Measurements from ENCODE around the gene TLCD1.
A peak's percentile ranks its signal among the peaks of the same experiment; 100 is the strongest.

TLCD1 gene

DNA sequence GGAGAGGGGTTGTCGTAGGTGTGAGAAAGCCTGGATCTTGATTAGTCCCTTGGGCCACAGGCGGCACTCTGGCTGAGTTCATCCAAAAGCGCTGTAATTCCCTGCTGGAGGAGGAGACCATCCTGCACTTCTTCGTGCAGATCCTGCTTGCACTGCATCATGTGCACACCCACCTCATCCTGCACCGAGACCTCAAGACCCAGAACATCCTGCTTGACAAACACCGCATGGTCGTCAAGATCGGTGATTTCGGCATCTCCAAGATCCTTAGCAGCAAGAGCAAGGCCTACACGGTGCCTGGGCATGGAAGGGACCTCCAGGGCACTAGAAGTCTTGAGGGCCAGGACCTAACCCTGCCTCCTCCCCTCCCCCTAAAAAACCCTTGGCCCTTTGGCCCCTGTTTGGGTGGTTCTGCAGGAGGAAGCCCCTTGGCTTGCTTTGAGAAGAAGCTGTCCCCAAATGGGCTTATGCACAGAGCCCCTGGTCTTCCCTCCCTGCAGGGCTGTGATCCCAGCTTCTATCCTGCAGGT is 8.7 kb upstream of the TLCD1 start:
- no peak overlapping the region for H3K4me3 ChIP-seq (replicated peaks; ENCODE audit: low read depth, low read length)
- no peak for DNase-seq (ENCODE audit: low read depth)
- TF ChIP-seq, protein P1, sequence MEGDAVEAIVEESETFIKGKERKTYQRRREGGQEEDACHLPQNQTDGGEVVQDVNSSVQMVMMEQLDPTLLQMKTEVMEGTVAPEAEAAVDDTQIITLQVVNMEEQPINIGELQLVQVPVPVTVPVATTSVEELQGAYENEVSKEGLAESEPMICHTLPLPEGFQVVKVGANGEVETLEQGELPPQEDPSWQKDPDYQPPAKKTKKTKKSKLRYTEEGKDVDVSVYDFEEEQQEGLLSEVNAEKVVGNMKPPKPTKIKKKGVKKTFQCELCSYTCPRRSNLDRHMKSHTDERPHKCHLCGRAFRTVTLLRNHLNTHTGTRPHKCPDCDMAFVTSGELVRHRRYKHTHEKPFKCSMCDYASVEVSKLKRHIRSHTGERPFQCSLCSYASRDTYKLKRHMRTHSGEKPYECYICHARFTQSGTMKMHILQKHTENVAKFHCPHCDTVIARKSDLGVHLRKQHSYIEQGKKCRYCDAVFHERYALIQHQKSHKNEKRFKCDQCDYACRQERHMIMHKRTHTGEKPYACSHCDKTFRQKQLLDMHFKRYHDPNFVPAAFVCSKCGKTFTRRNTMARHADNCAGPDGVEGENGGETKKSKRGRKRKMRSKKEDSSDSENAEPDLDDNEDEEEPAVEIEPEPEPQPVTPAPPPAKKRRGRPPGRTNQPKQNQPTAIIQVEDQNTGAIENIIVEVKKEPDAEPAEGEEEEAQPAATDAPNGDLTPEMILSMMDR (IDR thresholded peaks at IDR 0.05; ENCODE audit: low read length, missing control alignments), result no peak

DNA sequence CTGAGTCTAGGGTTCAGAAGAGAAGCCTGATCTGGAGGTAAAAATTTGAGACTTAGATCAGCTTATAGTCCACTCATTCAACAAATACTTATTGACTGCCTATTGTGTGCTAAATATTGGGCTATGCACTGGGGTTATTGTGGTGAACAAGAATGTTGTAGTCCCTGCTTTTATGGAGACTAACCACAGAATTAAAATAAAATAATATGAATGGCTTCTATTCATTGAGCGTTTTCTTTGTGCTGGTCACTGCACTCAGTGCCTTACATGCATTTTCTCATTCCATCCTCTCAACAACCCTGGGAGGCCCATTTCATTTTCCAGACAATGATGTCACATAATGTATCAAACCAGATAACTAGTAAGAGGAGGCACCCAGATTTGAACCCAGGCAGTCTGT is 7.3 kb upstream of the TLCD1 start:
- H3K4me3 ChIP-seq (replicated peaks; ENCODE audit: low read depth, low read length), result no peak overlapping the region
- TF ChIP-seq, protein P1 (IDR thresholded peaks at IDR 0.05; ENCODE audit: low read length, missing control alignments), result no peak
- DNase-seq (ENCODE audit: low read depth), result no peak

DNA sequence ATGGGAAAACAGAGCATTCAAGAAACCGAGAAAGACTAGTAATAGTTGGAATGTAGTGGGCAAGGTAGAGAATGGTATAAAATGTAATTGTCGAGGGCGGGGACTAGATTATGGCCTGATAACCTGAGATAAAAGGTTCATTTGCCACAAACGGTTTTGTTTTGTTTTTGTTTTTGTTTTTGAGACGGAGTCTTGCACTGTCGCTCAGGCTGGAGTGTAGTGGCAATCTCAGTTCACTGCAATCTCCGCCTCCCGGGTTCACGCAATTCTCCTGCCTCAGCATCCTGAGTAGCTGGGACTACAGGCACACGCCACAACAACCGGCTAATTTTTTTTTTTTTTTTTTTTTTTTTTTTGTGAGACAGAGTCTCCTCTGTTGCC is 3.9 kb upstream of the TLCD1 start:
- no peak for DNase-seq (ENCODE audit: low read depth)
- TF ChIP-seq, protein P1 (IDR thresholded peaks at IDR 0.05; ENCODE audit: low read length, missing control alignments), result no peak
- H3K4me3 ChIP-seq (replicated peaks; ENCODE audit: low read depth, low read length), result no peak overlapping the region

DNA sequence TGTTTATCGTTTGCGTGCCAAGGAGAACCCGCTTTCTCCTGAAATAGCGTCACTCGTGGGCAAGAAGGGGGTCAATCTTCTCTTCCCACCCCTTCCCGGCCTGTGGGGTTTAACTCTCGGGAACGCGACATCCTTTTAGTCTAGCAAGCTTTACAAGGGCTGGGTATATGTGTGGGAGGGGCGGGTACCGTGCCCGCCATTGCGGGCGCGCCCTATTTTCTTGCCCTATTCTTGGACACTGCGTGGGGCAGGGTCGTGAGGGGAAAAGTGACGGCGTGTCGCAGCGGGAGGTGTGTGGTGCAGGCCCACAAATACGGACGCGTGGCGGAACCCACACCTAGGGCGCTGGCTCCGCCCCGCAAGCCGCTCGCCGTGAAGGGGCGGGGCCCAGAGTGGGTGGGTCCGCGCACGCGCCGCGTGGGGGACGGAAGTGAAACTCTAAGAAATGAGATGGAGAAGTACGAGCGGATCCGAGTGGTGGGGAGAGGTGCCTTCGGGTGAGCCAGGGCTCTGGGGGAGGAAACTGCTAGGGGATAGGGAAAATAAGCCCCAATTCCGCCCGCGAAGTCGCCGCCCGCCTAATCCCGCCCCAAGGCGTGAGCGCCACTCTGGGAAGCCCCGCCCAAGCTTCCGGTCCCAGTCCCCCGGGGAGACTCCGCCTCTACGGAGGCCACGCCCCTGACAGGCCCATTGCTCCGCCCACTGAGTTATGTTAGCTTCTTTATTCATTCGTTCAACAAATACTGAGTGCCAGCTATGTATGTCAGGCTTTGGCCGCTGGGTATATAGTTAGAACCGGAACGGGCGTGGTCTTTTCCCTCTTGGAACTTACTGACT is 2.5 kb upstream of the TLCD1 start, which contains the start of gene NEK8:
Gene NEK8 (plus strand): TSS at position 425 of the 837 bp plus-strand sequence. CDS start 26 bp downstream, at position 451.
- TF ChIP-seq, protein P1 (IDR thresholded peaks at IDR 0.05; ENCODE audit: low read length, missing control alignments), result no peak
- DNase-seq (ENCODE audit: low read depth), result peak; percentile 94
- H3K4me3 ChIP-seq (replicated peaks; ENCODE audit: low read depth, low read length), result peak within 1 kb of the TSS; percentile 91

DNA sequence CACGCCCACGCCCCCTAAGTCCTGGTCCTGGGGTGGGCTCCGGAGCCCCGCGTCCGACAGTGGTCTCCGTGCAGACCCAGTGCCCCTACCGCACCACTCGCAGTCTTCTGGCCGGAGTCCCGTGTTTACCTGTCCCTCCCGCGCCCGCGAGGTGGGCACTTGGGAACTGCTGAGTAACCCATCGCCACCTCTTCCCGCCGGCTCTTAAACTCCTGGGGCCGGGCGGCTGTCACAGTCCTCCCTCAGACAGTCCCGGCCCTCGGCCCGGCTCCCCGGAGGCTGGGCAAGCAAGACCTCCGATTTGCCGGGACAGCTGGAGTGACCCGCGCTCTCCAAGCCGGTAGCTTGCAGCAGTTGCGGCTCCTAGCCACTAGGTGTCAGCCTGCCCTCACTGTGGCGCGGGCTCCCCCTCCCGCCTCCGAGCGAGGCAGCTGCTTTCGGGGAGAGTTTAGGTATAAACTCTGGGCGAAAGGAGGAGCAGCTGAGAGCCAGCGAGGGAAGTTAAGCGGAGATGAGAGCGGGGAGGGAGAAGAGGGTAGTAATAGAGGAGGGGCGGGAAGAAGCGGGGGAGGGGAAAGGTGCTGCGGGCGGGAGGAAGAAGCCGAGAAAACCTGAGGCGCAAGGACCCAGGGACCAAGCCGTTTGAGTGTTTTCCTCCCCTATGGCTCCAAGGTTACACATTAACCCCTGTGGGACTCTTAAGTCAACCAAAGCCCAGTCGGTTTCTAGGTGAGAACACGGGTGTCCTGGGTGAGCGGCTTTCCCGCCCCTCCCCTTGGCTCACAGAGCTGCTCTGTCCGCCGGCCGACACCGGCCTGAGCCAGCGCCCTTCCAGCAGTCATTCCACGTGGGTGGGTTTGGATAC is 826 bp upstream of the TLCD1 start:
- peak; percentile 94 for DNase-seq (ENCODE audit: low read depth)
- peak overlapping the region; percentile 70 for H3K4me3 ChIP-seq (replicated peaks; ENCODE audit: low read depth, low read length)
- TF ChIP-seq, protein P1 (IDR thresholded peaks at IDR 0.05; ENCODE audit: low read length, missing control alignments), result peak; percentile 89

DNA sequence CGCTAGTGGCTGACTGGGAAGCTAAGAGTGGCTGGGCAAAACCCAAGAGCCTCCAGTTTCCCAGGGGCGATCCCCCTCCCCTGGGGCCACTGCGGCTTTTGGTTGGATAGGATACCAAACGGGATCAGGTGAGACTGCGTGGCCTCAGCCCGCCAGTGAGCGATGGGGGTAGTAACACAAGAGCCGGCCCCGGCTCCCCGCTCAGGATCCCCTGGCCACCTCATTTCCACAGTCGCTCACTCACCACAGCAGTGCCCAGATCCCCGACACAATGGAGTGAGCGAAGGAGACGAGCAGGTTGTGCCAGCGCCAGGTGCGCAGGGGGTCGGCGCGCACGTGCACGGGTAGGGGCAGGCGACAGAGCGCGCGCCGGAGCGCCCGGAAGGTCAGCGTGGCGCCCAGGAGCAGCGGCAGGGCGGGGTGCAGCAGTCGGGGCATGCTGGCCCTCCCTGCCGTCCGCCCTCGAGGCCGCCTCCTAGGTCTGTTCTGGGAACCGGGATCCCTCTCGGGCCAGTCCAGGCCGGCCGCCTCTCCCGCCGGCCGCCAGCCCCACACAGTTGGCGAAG is 290 bp downstream of the TLCD1 start:
- DNase-seq (ENCODE audit: low read depth), result no peak
- peak overlapping the region; percentile 70 for H3K4me3 ChIP-seq (replicated peaks; ENCODE audit: low read depth, low read length)
- TF ChIP-seq, protein P1 (IDR thresholded peaks at IDR 0.05; ENCODE audit: low read length, missing control alignments), result no peak
